CD4-positive, alpha-beta memory T cell (primary cell): ENCODE results near the gene BRD7. TPM values are rescaled to one million over a fixed set of nuclear protein-coding genes. Genes with fewer than 3 reads are reported as not detected.

Experiments
- CTCF ChIA-PET: fragments of 350-600 bp; sonication (Branson Sonifier 250); formaldehyde crosslinking; loops from one replicate; lab custom pipeline; 2021; ENCODE audit warnings: inconsistent platforms; ENCODE audit not compliant: partially characterized antibody; lab: Charles Lee
- POLR2A ChIA-PET: fragments of 350-600 bp; sonication (Branson Sonifier 250); formaldehyde crosslinking; loops from one replicate; lab custom pipeline; 2021; ENCODE audit not compliant: partially characterized antibody; lab: Charles Lee
- DNase-seq, 5 donors: peaks; one replicate each; pipeline versions ENCODE4 v3.0.0 to v3.0.0-alpha.2; 2020 to 2022; ENCODE audit warnings: mixed read lengths in 1 of 5
- H3K27ac ChIP-seq: one replicate; pipeline ENCODE4 v1.7.0; 2013; ENCODE audit warnings: low read depth, low read length
- H3K27me3 ChIP-seq: 2 replicates; pipeline ENCODE4 v1.7.0; 2013; ENCODE audit warnings: mild to moderate bottlenecking, low read length, moderate library complexity; ENCODE audit not compliant: insufficient read depth
- H3K36me3 ChIP-seq: 2 replicates; pipeline ENCODE4 v1.7.0; 2013; ENCODE audit warnings: mild to moderate bottlenecking, low read length, moderate library complexity; ENCODE audit not compliant: insufficient read depth
- H3K4me1 ChIP-seq: 2 replicates; pipeline ENCODE4 v1.7.0; 2013; ENCODE audit warnings: mild to moderate bottlenecking, low read length, moderate library complexity; ENCODE audit not compliant: insufficient read depth
- H3K4me3 ChIP-seq, 2 donors: one replicate each; pipeline ENCODE4 v1.7.0; 2013; ENCODE audit warnings: low read length in 2 of 2, mild to moderate bottlenecking in 1 of 2
- H3K9me3 ChIP-seq, 2 donors: one replicate each; pipeline ENCODE4 v1.7.0; 2013; ENCODE audit warnings: low read length in 2 of 2, control low read depth in 1 of 2; ENCODE audit not compliant: control insufficient read depth in 1 of 2
- H3K27ac Mint-ChIP-seq, 7 donors: one replicate each; pipeline ENCODE4 v1.8.0; 2020 to 2021; ENCODE audit warnings: mixed read lengths in 7 of 7, mild to moderate bottlenecking in 6 of 7, inconsistent platforms in 3 of 7, moderate library complexity in 3 of 7
- H3K27me3 Mint-ChIP-seq, 2 donors: one replicate each; pipeline ENCODE4 v1.8.0; 2020 to 2021; ENCODE audit warnings: mixed read lengths in 2 of 2
- H3K36me3 Mint-ChIP-seq, 2 donors: one replicate each; pipeline ENCODE4 v1.8.0; 2020 to 2021; ENCODE audit warnings: mixed read lengths in 2 of 2, inconsistent platforms in 1 of 2, mild to moderate bottlenecking in 1 of 2
- H3K4me1 Mint-ChIP-seq, 4 donors: one replicate each; pipeline ENCODE4 v1.8.0; 2020 to 2021; ENCODE audit warnings: mixed read lengths in 4 of 4, mild to moderate bottlenecking in 1 of 4
- H3K4me3 Mint-ChIP-seq, 8 donors: one replicate each; pipeline ENCODE4 v1.8.0; 2020 to 2021; ENCODE audit warnings: mixed read lengths in 8 of 8, mild to moderate bottlenecking in 7 of 8, moderate library complexity in 6 of 8, inconsistent platforms in 3 of 8
- H3K9me3 Mint-ChIP-seq, 8 donors: one replicate each; pipeline ENCODE4 v1.8.0; 2020 to 2021; ENCODE audit warnings: mixed read lengths in 8 of 8, mild to moderate bottlenecking in 5 of 8, inconsistent platforms in 3 of 8, moderate library complexity in 1 of 8
- intact Hi-C: fragments of 100-400 bp; cut with micrococcal nuclease; formaldehyde crosslinking; loops from one replicate; pipeline ENCODE4 v1.15.1; 2023
- polyA plus RNA-seq, 2 donors: library from polyadenylated mRNA; unstranded; fragments of 300-500 nt; fragmentation: Illumina TruSeq; gene quantifications; one replicate each; pipeline ENCODE4 v1.2.3, GENCODE V29; 2021
- total RNA-seq, 2 experiments: library from RNA; stranded (reverse); gene quantifications; one replicate each; pipeline ENCODE4 v1.2.3, GENCODE V29; 2021

The BRD7 gene
- total and polyA plus RNA-seq, 4 experiments from 2014 or later, result 18.1 to 97.7 (median 77.0) TPM

- intact Hi-C loops, result no loop called here
- peaks cover 20 to 41% of the 10 kb centered on the region in 2 donors for H3K36me3 Mint-ChIP-seq
- H3K4me3 ChIP-seq, result no peak overlapping the region
- peaks cover 44 to 87% (median 62%) of the 10 kb centered on the region in 4 donors for H3K4me1 Mint-ChIP-seq
- H3K27me3 ChIP-seq, result no peaks in the 10 kb centered on the region
- H3K36me3 ChIP-seq, result peaks cover 8% of the 10 kb centered on the region
- H3K9me3 Mint-ChIP-seq, result peaks cover 0 to 5% (median 0%) of the 10 kb centered on the region in 8 donors
- H3K27ac ChIP-seq, result peak overlapping the region; percentile 45
- H3K27ac Mint-ChIP-seq, result peak overlapping the region; percentile 43 to 99 (median 87)
- ChIA-PET POLR2A (interaction anchor here (0.8 to 12.4 kb wide), 5 partner anchors 11 to 55 kb away, joined by 3 to 252 read pairs (median 3); partner anchors contain the start of gene ADCY7), CTCF (interaction anchor here (0.8 to 7.9 kb wide), 7 partner anchors 10 to 383 kb away, joined by 3 to 99 read pairs (median 3); partner anchors contain the start of gene ADCY7)
- H3K4me1 ChIP-seq, result peaks cover 75% of the 10 kb centered on the region
- no peaks in the 10 kb centered on the region for H3K27me3 Mint-ChIP-seq
- peak in 1 of 5 donors; percentile 44 for DNase-seq
- H3K4me3 Mint-ChIP-seq, result peak overlapping the region in 7 of 8 donors; percentile 43 to 92 (median 72)
- no peaks in the 10 kb centered on the region for H3K9me3 ChIP-seq
Observed at GRCh38 chr16:50284131-50284911, 84.5 kb downstream of the BRD7 start.

- peak in 1 of 5 donors; percentile 25 for DNase-seq
- Mint-ChIP-seq H3K4me1 (peaks cover 52 to 90% (median 74%) of the 10 kb centered on the region in 4 donors), H3K36me3 (peaks cover 12 to 37% of the 10 kb centered on the region in 2 donors), H3K4me3 (peak overlapping the region in 7 of 8 donors; percentile 79 to 92 (median 83)), H3K27ac (peak overlapping the region; percentile 61 to 99 (median 89)), H3K27me3 (no peaks in the 10 kb centered on the region), H3K9me3 (peaks cover 0 to 5% (median 0%) of the 10 kb centered on the region in 8 donors)
- ChIA-PET POLR2A (interaction anchor here (0.9 to 12.4 kb wide), 8 partner anchors 9 to 384 kb away, joined by 3 to 252 read pairs (median 6); partner anchors contain the start of gene ADCY7), CTCF (interaction anchor here (0.6 to 7.9 kb wide), 11 partner anchors 9 to 523 kb away, joined by 3 to 99 read pairs (median 5); partner anchors contain the start of gene ADCY7)
- Histone ChIP-seq H3K4me3 (no peak overlapping the region), H3K9me3 (no peaks in the 10 kb centered on the region), H3K27me3 (no peaks in the 10 kb centered on the region), H3K27ac (peak overlapping the region; percentile 57), H3K4me1 (peaks cover 88% of the 10 kb centered on the region), H3K36me3 (peaks cover 7% of the 10 kb centered on the region)
- intact Hi-C loops, result no loop called here
Observed at GRCh38 chr16:50282955-50283631, 85.7 kb downstream of the BRD7 start.

GRCh38 chr16:50282010-50282538 lies 86.7 kb downstream of the BRD7 start:
- Mint-ChIP-seq H3K27ac (peak overlapping the region; percentile 77 to 99 (median 91)), H3K4me3 (peak overlapping the region; percentile 76 to 92 (median 82)), H3K9me3 (peaks cover 0 to 5% (median 0%) of the 10 kb centered on the region in 8 donors), H3K36me3 (peaks cover 15 to 43% of the 10 kb centered on the region in 2 donors), H3K4me1 (peaks cover 58 to 94% (median 80%) of the 10 kb centered on the region in 4 donors), H3K27me3 (no peaks in the 10 kb centered on the region)
- H3K4me1 ChIP-seq, result peaks cover 93% of the 10 kb centered on the region
- H3K36me3 ChIP-seq, result no peaks in the 10 kb centered on the region
- H3K27me3 ChIP-seq, result no peaks in the 10 kb centered on the region
- peak overlapping the region; percentile 57 for H3K27ac ChIP-seq
- CTCF ChIA-PET, result interaction anchor here (0.9 to 7.9 kb wide), 9 partner anchors 8 to 524 kb away, joined by 3 to 99 read pairs (median 5); partner anchors contain the start of gene ADCY7
- no peaks in the 10 kb centered on the region for H3K9me3 ChIP-seq
- peak overlapping the region in 1 of 2 donors; percentile 21 for H3K4me3 ChIP-seq
- POLR2A ChIA-PET, result interaction anchor here (0.6 to 12.4 kb wide), 13 partner anchors 9 to 385 kb away, joined by 3 to 252 read pairs (median 4); partner anchors contain the start of gene ADCY7
- intact Hi-C loops, result no loop called here
- DNase-seq, result peak; percentile 62 to 84 (median 67)

GRCh38 chr16:50281391-50282009 lies 87.3 kb downstream of the BRD7 start:
- H3K27me3 ChIP-seq, result no peaks in the 10 kb centered on the region
- H3K36me3 ChIP-seq, result no peaks in the 10 kb centered on the region
- ChIA-PET CTCF (interaction anchor here (1.0 to 7.9 kb wide), 9 partner anchors 7 to 525 kb away, joined by 3 to 99 read pairs (median 5); partner anchors contain the start of gene ADCY7), POLR2A (interaction anchor here (0.6 to 12.4 kb wide), 13 partner anchors 9 to 107 kb away, joined by 3 to 252 read pairs (median 4); partner anchors contain the start of gene ADCY7)
- H3K4me1 ChIP-seq, result peaks cover 98% of the 10 kb centered on the region
- no peak for DNase-seq
- H3K9me3 ChIP-seq, result no peaks in the 10 kb centered on the region
- intact Hi-C loops, result loop anchor here (2.0 kb wide), 1 partner anchor 15 kb away; the partner anchor contains the start of gene ADCY7
- H3K27ac ChIP-seq, result peak overlapping the region; percentile 57
- Mint-ChIP-seq H3K27ac (peak overlapping the region; percentile 52 to 99 (median 88)), H3K9me3 (peaks cover 0 to 3% (median 0%) of the 10 kb centered on the region in 8 donors), H3K4me3 (peak overlapping the region; percentile 76 to 92 (median 82)), H3K36me3 (peaks cover 11 to 42% of the 10 kb centered on the region in 2 donors), H3K27me3 (no peaks in the 10 kb centered on the region), H3K4me1 (peaks cover 61 to 97% (median 86%) of the 10 kb centered on the region in 4 donors)
- H3K4me3 ChIP-seq, result peak overlapping the region in 1 of 2 donors; percentile 21

- Mint-ChIP-seq H3K27me3 (no peaks in the 10 kb centered on the region), H3K4me3 (peak overlapping the region in 6 of 8 donors; percentile 76 to 92 (median 84)), H3K9me3 (peaks cover 0 to 3% (median 0%) of the 10 kb centered on the region in 8 donors), H3K27ac (peak overlapping the region in 6 of 7 donors; percentile 43 to 99 (median 76)), H3K4me1 (peaks cover 60 to 100% (median 90%) of the 10 kb centered on the region in 4 donors), H3K36me3 (peaks cover 7 to 39% of the 10 kb centered on the region in 2 donors)
- peak in 1 of 5 donors; percentile 24 for DNase-seq
- intact Hi-C loops, result loop anchor here (2.0 kb wide), 1 partner anchor 14 kb away; the partner anchor contains the start of gene ADCY7
- no peak overlapping the region for H3K4me3 ChIP-seq
- ChIA-PET CTCF (interaction anchor here (1.1 to 7.9 kb wide), 4 partner anchors 7 to 74 kb away, joined by 3 to 99 read pairs (median 16); partner anchors contain the start of gene ADCY7), POLR2A (interaction anchor here (1.4 to 12.4 kb wide), 5 partner anchors 10 to 46 kb away, joined by 3 to 252 read pairs (median 8); partner anchors contain the start of gene ADCY7)
- H3K27me3 ChIP-seq, result no peaks in the 10 kb centered on the region
- H3K4me1 ChIP-seq, result peaks cover 100% of the 10 kb centered on the region
- no peaks in the 10 kb centered on the region for H3K9me3 ChIP-seq
- peak overlapping the region; percentile 1 for H3K27ac ChIP-seq
- H3K36me3 ChIP-seq, result no peaks in the 10 kb centered on the region
Observed at GRCh38 chr16:50280932-50281331, 87.9 kb downstream of the BRD7 start.

GRCh38 chr16:50279504-50279865 lies 89.3 kb downstream of the BRD7 start:
- H3K36me3 ChIP-seq, result no peaks in the 10 kb centered on the region
- intact Hi-C loops, result no loop called here
- ChIA-PET POLR2A (interaction anchor here (1.2 to 12.4 kb wide), 7 partner anchors 9 to 77 kb away, joined by 3 to 252 read pairs (median 6); partner anchors contain the start of gene ADCY7), CTCF (interaction anchor here (0.9 to 7.9 kb wide), 5 partner anchors 13 to 386 kb away, joined by 3 to 99 read pairs (median 11); partner anchors contain the start of gene ADCY7)
- peaks cover 100% of the 10 kb centered on the region for H3K4me1 ChIP-seq
- peak overlapping the region in 6 of 8 donors; percentile 37 to 86 (median 72) for H3K4me3 Mint-ChIP-seq
- no peak for DNase-seq
- H3K27me3 Mint-ChIP-seq, result no peaks in the 10 kb centered on the region
- no peak overlapping the region for H3K27ac ChIP-seq
- peaks cover 3 to 30% of the 10 kb centered on the region in 2 donors for H3K36me3 Mint-ChIP-seq
- peak overlapping the region; percentile 77 to 99 (median 93) for H3K27ac Mint-ChIP-seq
- H3K4me3 ChIP-seq, result no peak overlapping the region
- no peaks in the 10 kb centered on the region for H3K9me3 ChIP-seq
- H3K9me3 Mint-ChIP-seq, result peaks cover 0 to 3% (median 0%) of the 10 kb centered on the region in 8 donors
- H3K4me1 Mint-ChIP-seq, result peaks cover 58 to 100% (median 87%) of the 10 kb centered on the region in 4 donors
- H3K27me3 ChIP-seq, result no peaks in the 10 kb centered on the region
